Measurements from ENCODE around the gene MAP3K7. TPM values are rescaled to one million over a fixed set of nuclear protein-coding genes. Genes with fewer than 3 reads are reported as not detected.

MAP3K7 gene
- total and polyA plus RNA-seq, 2 of the 8 experiments (the other 6 are each of a cell fraction or from before 2014, with no cell fraction given) = 27.3 to 34.8 TPM

GRCh38 chr6:90516074-90516660, 70.7 kb downstream of the MAP3K7 start:
- H3K23me2 ChIP-seq (ENCODE audit: low read depth, low read length) = no peaks in the 10 kb centered on the region; the same call in 1 of the 2 replicates
- no peaks in the 10 kb centered on the region for H3K27me3 ChIP-seq (replicated peaks in 1 of 4; ENCODE audit: control insufficient read depth in 3 of 4, extremely low read depth in 1 of 4, insufficient read depth in 3 of 4, low read length in 3 of 4)
- H3K23ac ChIP-seq (ENCODE audit: insufficient read length) = no peak overlapping the region
- no peak overlapping the region for H2AK5ac ChIP-seq (ENCODE audit: low read depth, low read length)
- POLR2A ChIA-PET (ENCODE audit: partially characterized antibody) = no interaction called here
- H2AFZ ChIP-seq (ENCODE audit: low read length) = no peak overlapping the region
- no peaks in the 10 kb centered on the region for H4K20me1 ChIP-seq (replicated peaks in 1 of 2; ENCODE audit: control insufficient read depth in 1 of 2, insufficient read depth in 2 of 2, low read length in 2 of 2)
- no peak overlapping the region for H3K9ac ChIP-seq (replicated peaks in 1 of 4; ENCODE audit: extremely low read depth in 1 of 4, low read depth in 3 of 4, low read length in 3 of 4)
- no peaks in the 10 kb centered on the region for H3K9me3 ChIP-seq (ENCODE audit: insufficient read depth in 2 of 2, low read depth in 1 of 2, low read length in 1 of 2)
- peaks cover 0 to 55% (median 11%) of the 10 kb centered on the region in 4 experiments; a peak in 6 of 8 replicates for H3K36me3 ChIP-seq (ENCODE audit: control insufficient read depth in 2 of 4, insufficient read depth in 4 of 4, low read length in 3 of 4)
- H3K56ac ChIP-seq (replicated peaks; ENCODE audit: insufficient read length, low read depth, low read length) = no peak overlapping the region
- 88% methylated on average over 6 of the region's 6 CpGs; no CpG with 5 or more reads in 1 of the 2 experiments for WGBS, 2 experiments (ENCODE audit: extremely low coverage in 1 of 2, insufficient coverage in 1 of 2, insufficient read length in 1 of 2, insufficient replicate concordance in 2 of 2, low coverage in 1 of 2, low lambda C conversion rate in 2 of 2, missing lambda C conversion rate in 1 of 2)
- DNase-seq (ENCODE audit: low read depth in 1 of 2, low spot score in 2 of 2) (no peak), FAIRE-seq (no peak)
- no peak overlapping the region for H3K14ac ChIP-seq (ENCODE audit: insufficient read length)
- no peak overlapping the region for H3K4ac ChIP-seq (replicated peaks; ENCODE audit: insufficient read length, low read depth, low read length)
- no peaks in the 10 kb centered on the region for H3K4me1 ChIP-seq (replicated peaks in 1 of 4; ENCODE audit: control insufficient read depth in 3 of 4, insufficient read depth in 4 of 4, low read length in 3 of 4)
- H3K79me2 ChIP-seq (ENCODE audit: control insufficient read depth in 1 of 2, insufficient read depth in 2 of 2, low read length in 2 of 2) = no peaks in the 10 kb centered on the region
- H4K8ac ChIP-seq (ENCODE audit: extremely low read depth, insufficient read depth, low read length) = no peak overlapping the region
- no peak overlapping the region for H4K91ac ChIP-seq (replicated peaks; ENCODE audit: insufficient read length, low read length)
- no peak overlapping the region for H2BK120ac ChIP-seq (replicated peaks; ENCODE audit: low read depth, low read length)
- H3K4me2 ChIP-seq (ENCODE audit: insufficient read depth in 1 of 2, low read depth in 2 of 2, low read length in 2 of 2) = no peak overlapping the region
- H2BK12ac ChIP-seq (ENCODE audit: low read depth, low read length) = no peak overlapping the region
- H3K4me3 ChIP-seq (ENCODE audit: extremely low read depth in 1 of 4, insufficient read depth in 2 of 4, low read depth in 3 of 4, low read length in 4 of 4) = no peak overlapping the region
- no peak overlapping the region for H3K18ac ChIP-seq (ENCODE audit: extremely low read depth, low read length)
- CTCF ChIA-PET (ENCODE audit: partially characterized antibody) = interaction anchor here (2.0 kb wide), 1 partner anchor 37 kb away, joined by 5 read pairs; no protein-coding TSS in a partner anchor
- no peaks in the 10 kb centered on the region for H3K79me1 ChIP-seq (ENCODE audit: low read depth, low read length)
- no peak overlapping the region for H3K27ac ChIP-seq (ENCODE audit: low read depth, low read length)
- no peak overlapping the region for H2BK15ac ChIP-seq (ENCODE audit: low read length)
- no peak overlapping the region for H2BK20ac ChIP-seq (ENCODE audit: low read length)
- no peak overlapping the region for H4K5ac ChIP-seq (ENCODE audit: insufficient read length, low read depth, low read length)
- no peak overlapping the region for H2BK5ac ChIP-seq (ENCODE audit: low read depth, low read length)
- no peak for TF ChIP-seq ATF2 (IDR thresholded peaks at IDR 0.05; ENCODE audit: low read length)
- no peak for TF ChIP-seq BRCA1 (IDR thresholded peaks at IDR 0.05; ENCODE audit: low read depth, low read length)
- no peak for TF ChIP-seq USF2 (IDR thresholded peaks at IDR 0.05; ENCODE audit: low read length)
- TF ChIP-seq CREB1 (IDR thresholded peaks at IDR 0.05) = no peak
- TF ChIP-seq TAF1 (IDR thresholded peaks at IDR 0.05; ENCODE audit: low read depth, low read length) = no peak
- no peak for TF ChIP-seq CTCF (IDR thresholded peaks at IDR 0.05; ENCODE audit: control extremely low read depth in 1 of 3, insufficient read depth in 1 of 3, low read depth in 1 of 3, low read length in 3 of 3)
- no peak for TF ChIP-seq SUZ12 (IDR thresholded peaks at IDR 0.05; ENCODE audit: low read length)
- TF ChIP-seq POLR2A (IDR thresholded peaks at IDR 0.05; ENCODE audit: control extremely low read depth in 1 of 2, low read depth in 2 of 2, low read length in 2 of 2) = no peak
- TF ChIP-seq SP4 (IDR thresholded peaks at IDR 0.05; ENCODE audit: low read length) = no peak

Data from H1 (cell line).